Cardiac fibroblast (primary cell): ENCODE results near the gene SMAD3.

ENCODE experiments used
- DNase-seq, 2 donors: peaks; one replicate each; pipeline versions ENCODE4 v3.0.0 to v3.0.0-alpha.2; 2010; ENCODE audit warnings: low read depth in 2 of 2
- H3K4me3 ChIP-seq, 2 donors: replicated peaks in 1 of 2; 1 replicate in 1 of 2; 2 replicates in 1 of 2; pipeline ENCODE4 v1.5.1; 2011; ENCODE audit warnings: low read depth in 2 of 2, low read length in 2 of 2, mild to moderate bottlenecking in 2 of 2, moderate library complexity in 1 of 2
- CTCF ChIP-seq: IDR thresholded peaks from one replicate; pipeline ENCODE4 v1.5.1; 2011; ENCODE audit warnings: low read depth, mild to moderate bottlenecking, low read length, inconsistent platforms

The SMAD3 gene

GRCh38 chr15:67114046-67114445 is 48.6 kb downstream of the SMAD3 start:
- DNase-seq = no peak
- no peak overlapping the region for H3K4me3 ChIP-seq
- no peak for TF ChIP-seq CTCF

- TF ChIP-seq CTCF = no peak
- no peak overlapping the region for H3K4me3 ChIP-seq
- no peak for DNase-seq
Measured at GRCh38 chr15:67114846-67115585, 49.6 kb downstream of the SMAD3 start.

GRCh38 chr15:67115586-67115969 is 50.2 kb downstream of the SMAD3 start:
- no peak for DNase-seq
- no peak overlapping the region for H3K4me3 ChIP-seq
- no peak for TF ChIP-seq CTCF

GRCh38 chr15:67116742-67117141 is 51.3 kb downstream of the SMAD3 start:
- no peak for DNase-seq
- H3K4me3 ChIP-seq = no peak overlapping the region
- no peak for TF ChIP-seq CTCF

GRCh38 chr15:67117370-67117769 is 52.0 kb downstream of the SMAD3 start:
- no peak for TF ChIP-seq CTCF
- H3K4me3 ChIP-seq = no peak overlapping the region
- peak; percentile 70 to 73 for DNase-seq

GRCh38 chr15:67118808-67119207 is 53.4 kb downstream of the SMAD3 start:
- no peak overlapping the region for H3K4me3 ChIP-seq
- DNase-seq = no peak
- TF ChIP-seq CTCF = no peak
